Loucy (cell line): ENCODE measurements around the gene CIBAR2.

ENCODE experiments used
- CTCF ChIP-seq: fragments of 200-600 bp; sonication (generic); conservative IDR thresholded peaks from 2 replicates; pipeline ENCODE4 v1.5.1; 2014; ENCODE audit warnings: mild to moderate bottlenecking, antibody characterized with exemption, low read length
- EZH2phosphoT487 ChIP-seq: fragments of 200-600 bp; IDR thresholded peaks from 2 replicates; pipeline ENCODE4 v1.6.1; 2018; ENCODE audit warnings: antibody characterized with exemption, mild to moderate bottlenecking, moderate library complexity, borderline replicate concordance

GRCh38 chr16:85157372-85157771 is 45.1 kb upstream of the CIBAR2 start:
- TF ChIP-seq EZH2phosphoT487 (no peak), CTCF (no peak)
